ENCODE measurements around the gene CHI3L1.

GRCh38 chr1:203144661-203145060, 41.8 kb downstream of the CHI3L1 start:
- TF ChIP-seq, protein P1, sequence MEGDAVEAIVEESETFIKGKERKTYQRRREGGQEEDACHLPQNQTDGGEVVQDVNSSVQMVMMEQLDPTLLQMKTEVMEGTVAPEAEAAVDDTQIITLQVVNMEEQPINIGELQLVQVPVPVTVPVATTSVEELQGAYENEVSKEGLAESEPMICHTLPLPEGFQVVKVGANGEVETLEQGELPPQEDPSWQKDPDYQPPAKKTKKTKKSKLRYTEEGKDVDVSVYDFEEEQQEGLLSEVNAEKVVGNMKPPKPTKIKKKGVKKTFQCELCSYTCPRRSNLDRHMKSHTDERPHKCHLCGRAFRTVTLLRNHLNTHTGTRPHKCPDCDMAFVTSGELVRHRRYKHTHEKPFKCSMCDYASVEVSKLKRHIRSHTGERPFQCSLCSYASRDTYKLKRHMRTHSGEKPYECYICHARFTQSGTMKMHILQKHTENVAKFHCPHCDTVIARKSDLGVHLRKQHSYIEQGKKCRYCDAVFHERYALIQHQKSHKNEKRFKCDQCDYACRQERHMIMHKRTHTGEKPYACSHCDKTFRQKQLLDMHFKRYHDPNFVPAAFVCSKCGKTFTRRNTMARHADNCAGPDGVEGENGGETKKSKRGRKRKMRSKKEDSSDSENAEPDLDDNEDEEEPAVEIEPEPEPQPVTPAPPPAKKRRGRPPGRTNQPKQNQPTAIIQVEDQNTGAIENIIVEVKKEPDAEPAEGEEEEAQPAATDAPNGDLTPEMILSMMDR (IDR thresholded peaks at IDR 0.05; ENCODE audit: insufficient read depth, low read length, poor library complexity, severe bottlenecking), result no peak
- no peak for TF ChIP-seq EZH2phosphoT487 (conservative IDR thresholded peaks at IDR 0.05; ENCODE audit: low read length)

All from SU-DHL-6 (cell line).